ENCODE data around the gene NCKAP5.

NCKAP5 gene

DNA sequence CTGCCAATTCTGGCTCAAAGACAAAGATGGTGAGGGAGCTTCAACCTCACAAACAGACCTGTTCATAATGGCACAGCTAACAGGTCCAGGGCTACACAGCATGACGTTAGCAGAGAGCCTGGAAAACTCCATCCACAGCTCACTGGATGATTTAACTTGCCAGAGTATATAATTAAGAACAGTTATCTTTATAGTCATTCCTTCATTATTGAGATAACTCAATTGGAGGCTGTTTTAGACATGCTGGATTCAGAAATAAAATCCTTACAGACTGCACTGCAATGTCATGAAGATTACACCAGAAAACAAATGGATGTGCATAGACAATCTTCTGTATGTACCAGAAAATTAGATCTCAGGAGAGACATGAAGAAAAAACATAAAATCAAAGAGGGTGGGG is 843.1 kb downstream of the NCKAP5 start:
- Histone ChIP-seq H3K36me3 (no peaks in the 10 kb centered on the region), H3K27me3 (no peaks in the 10 kb centered on the region), H3K4me3 (ENCODE audit: low read depth, low read length) (no peak overlapping the region), H3K4me1 (no peaks in the 10 kb centered on the region), H3K9me3 (no peaks in the 10 kb centered on the region)
- no peak for DNase-seq
- TF ChIP-seq, protein P1, sequence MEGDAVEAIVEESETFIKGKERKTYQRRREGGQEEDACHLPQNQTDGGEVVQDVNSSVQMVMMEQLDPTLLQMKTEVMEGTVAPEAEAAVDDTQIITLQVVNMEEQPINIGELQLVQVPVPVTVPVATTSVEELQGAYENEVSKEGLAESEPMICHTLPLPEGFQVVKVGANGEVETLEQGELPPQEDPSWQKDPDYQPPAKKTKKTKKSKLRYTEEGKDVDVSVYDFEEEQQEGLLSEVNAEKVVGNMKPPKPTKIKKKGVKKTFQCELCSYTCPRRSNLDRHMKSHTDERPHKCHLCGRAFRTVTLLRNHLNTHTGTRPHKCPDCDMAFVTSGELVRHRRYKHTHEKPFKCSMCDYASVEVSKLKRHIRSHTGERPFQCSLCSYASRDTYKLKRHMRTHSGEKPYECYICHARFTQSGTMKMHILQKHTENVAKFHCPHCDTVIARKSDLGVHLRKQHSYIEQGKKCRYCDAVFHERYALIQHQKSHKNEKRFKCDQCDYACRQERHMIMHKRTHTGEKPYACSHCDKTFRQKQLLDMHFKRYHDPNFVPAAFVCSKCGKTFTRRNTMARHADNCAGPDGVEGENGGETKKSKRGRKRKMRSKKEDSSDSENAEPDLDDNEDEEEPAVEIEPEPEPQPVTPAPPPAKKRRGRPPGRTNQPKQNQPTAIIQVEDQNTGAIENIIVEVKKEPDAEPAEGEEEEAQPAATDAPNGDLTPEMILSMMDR (IDR thresholded peaks at IDR 0.05; ENCODE audit: low read depth, low read length) = no peak

DNA sequence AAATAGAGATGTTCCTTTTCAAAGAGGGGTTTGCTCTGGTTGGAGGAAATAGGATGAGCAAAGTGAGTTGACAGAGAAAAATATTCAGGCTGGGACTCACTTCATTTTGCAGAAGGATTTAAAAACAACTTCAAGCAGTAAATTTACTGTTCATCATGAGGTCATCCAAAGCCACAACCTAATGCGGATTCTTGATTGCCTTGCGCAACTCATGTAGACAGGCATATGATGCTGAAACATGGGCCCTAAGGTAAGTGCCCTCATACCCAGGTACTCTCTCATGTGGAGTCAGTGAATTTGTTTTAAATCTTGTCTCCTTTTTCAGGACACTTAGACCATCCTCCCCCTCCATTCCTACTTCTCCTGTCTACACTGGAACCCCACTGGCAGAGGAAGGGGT is 846.3 kb downstream of the NCKAP5 start:
- H3K4me3 ChIP-seq (ENCODE audit: low read depth, low read length) = no peak overlapping the region
- no peaks in the 10 kb centered on the region for H3K4me1 ChIP-seq
- no peak for DNase-seq
- no peaks in the 10 kb centered on the region for H3K9me3 ChIP-seq
- H3K36me3 ChIP-seq = no peaks in the 10 kb centered on the region
- no peaks in the 10 kb centered on the region for H3K27me3 ChIP-seq
- TF ChIP-seq, protein P1 (IDR thresholded peaks at IDR 0.05; ENCODE audit: low read depth, low read length) = no peak

DNA sequence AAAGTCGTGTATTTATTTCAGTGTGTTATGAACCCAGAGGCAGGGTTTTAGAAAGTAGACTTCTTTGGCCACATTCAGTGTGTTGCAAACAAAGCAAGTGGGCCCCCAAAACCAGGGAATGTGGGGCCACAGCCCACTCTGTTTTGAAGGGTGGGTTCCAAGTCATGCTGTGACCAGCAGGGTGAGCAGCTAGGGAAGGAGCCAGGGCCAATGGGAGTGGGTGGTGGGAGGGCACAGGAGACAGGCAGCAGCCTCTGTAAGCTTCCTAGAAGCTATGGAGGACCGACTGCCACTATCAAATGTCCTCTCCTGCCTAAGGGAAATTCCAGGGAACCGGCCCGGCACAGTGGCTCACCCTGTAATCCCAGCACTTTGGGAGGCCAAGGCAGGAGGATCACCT is 847.9 kb downstream of the NCKAP5 start:
- H3K27me3 ChIP-seq = no peaks in the 10 kb centered on the region
- DNase-seq = no peak
- H3K4me1 ChIP-seq = no peaks in the 10 kb centered on the region
- no peaks in the 10 kb centered on the region for H3K9me3 ChIP-seq
- no peaks in the 10 kb centered on the region for H3K36me3 ChIP-seq
- H3K4me3 ChIP-seq (ENCODE audit: low read depth, low read length) = no peak overlapping the region
- TF ChIP-seq, protein P1 (IDR thresholded peaks at IDR 0.05; ENCODE audit: low read depth, low read length) = no peak

DNA sequence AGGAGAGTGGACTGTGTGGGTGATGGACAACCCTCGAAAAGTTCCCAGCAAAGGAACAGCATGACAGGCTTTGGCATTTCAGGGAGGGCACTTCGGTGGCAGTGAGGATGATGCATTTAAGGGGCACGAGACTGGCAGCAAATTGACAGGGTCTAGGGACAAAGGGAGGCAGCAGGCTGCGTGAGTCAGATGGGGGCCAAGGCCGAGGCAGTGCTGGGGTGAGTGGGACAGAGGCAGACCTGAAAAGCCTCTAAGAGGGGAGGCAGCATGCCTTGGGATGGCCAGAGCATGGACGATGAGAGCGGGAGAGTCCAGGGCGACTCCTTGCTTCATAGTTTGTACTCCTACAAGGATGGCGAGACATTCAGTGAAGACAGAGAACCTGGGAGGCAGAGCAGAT is 848.8 kb downstream of the NCKAP5 start:
- TF ChIP-seq, protein P1 (IDR thresholded peaks at IDR 0.05; ENCODE audit: low read depth, low read length) = no peak
- H3K36me3 ChIP-seq = no peaks in the 10 kb centered on the region
- DNase-seq = no peak
- H3K4me3 ChIP-seq (ENCODE audit: low read depth, low read length) = no peak overlapping the region
- H3K9me3 ChIP-seq = no peaks in the 10 kb centered on the region
- H3K27me3 ChIP-seq = no peaks in the 10 kb centered on the region
- no peaks in the 10 kb centered on the region for H3K4me1 ChIP-seq

DNA sequence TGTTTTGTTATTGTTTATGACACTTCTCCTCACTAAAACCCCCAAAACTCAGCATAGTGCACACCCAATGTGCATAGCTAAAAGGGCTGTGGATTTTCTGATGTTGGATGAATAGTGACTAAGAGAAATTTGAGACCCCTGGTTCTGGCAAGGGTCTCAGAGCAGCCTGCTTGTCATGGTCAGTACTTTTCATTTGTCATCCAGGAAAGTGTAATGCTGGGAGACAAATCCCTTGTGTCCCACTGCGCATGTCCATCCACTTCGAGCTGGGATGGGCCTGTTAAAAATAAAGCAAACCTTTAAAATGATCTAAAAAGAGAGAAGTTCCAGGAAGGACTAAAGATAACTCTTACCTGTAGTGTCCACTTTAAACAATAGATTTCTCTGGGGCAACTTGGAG is 851.3 kb downstream of the NCKAP5 start:
- H3K36me3 ChIP-seq = no peaks in the 10 kb centered on the region
- no peaks in the 10 kb centered on the region for H3K9me3 ChIP-seq
- no peak for DNase-seq
- TF ChIP-seq, protein P1 (IDR thresholded peaks at IDR 0.05; ENCODE audit: low read depth, low read length) = no peak
- no peaks in the 10 kb centered on the region for H3K4me1 ChIP-seq
- no peaks in the 10 kb centered on the region for H3K27me3 ChIP-seq
- no peak overlapping the region for H3K4me3 ChIP-seq (ENCODE audit: low read depth, low read length)

DNA sequence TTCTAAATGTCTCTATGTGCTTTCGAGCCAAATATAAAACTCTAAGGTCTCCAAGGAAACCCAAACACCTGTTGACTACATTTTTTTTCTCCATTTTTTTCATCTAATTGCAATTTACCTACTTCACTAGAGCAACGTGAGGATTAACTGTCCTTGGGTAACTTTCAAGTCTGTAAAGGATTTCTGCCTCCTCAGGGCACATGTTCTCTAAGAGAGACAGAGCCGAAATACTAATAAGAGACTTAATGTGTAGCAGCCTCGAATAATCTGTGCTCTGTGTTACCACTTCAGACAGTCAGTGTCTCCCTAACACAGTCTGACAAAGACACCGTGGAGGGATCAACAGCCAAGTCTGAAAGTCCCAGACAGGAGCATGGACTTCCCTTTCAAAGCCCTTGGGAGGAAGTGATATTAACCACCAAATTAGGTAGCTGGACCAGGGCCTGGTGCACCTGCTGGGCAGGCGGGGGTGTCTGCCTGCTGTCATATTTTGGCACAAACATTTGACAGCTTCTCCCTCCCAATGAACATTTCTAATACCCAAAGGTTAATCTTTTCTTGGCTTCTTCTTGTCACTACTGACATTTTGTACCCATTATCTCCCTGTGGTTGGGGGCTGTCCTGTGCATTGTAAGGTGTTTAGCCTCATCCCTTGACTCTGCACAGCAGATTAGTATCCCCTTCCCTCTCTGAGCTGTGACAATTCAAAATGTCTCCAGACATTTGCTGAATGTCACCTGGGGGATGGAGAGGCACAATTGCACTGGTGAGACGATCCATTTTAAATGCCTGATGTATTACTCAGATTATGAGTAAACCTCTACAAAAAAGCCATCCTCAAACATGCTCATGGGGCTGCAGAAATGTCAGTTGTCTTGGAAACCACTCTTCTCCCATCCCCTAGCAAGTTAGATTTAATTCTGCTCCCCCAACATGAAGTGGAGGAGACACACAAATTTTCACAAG is 852.6 kb downstream of the NCKAP5 start:
- H3K27me3 ChIP-seq = no peaks in the 10 kb centered on the region
- no peak for DNase-seq
- H3K4me3 ChIP-seq (ENCODE audit: low read depth, low read length) = no peak overlapping the region
- no peaks in the 10 kb centered on the region for H3K9me3 ChIP-seq
- H3K4me1 ChIP-seq = no peaks in the 10 kb centered on the region
- TF ChIP-seq, protein P1 (IDR thresholded peaks at IDR 0.05; ENCODE audit: low read depth, low read length) = no peak
- no peaks in the 10 kb centered on the region for H3K36me3 ChIP-seq

All from BE2C (cell line).